GM12875 (cell line): Measurements from ENCODE around the gene GYPC.

Source experiments
- H3K4me3 ChIP-seq: one replicate; pipeline ENCODE4 v1.5.1; 2011; ENCODE audit warnings: low read depth, low read length, control low read depth
- TF ChIP-seq, protein P1 (sequence below): IDR thresholded peaks from 2 replicates; pipeline ENCODE4 v1.5.1; 2011; ENCODE audit warnings: low read depth, mild to moderate bottlenecking, control low read depth, inconsistent platforms, low read length, moderate library complexity, borderline replicate concordance; ENCODE audit not compliant: insufficient read depth

The GYPC gene

DNA sequence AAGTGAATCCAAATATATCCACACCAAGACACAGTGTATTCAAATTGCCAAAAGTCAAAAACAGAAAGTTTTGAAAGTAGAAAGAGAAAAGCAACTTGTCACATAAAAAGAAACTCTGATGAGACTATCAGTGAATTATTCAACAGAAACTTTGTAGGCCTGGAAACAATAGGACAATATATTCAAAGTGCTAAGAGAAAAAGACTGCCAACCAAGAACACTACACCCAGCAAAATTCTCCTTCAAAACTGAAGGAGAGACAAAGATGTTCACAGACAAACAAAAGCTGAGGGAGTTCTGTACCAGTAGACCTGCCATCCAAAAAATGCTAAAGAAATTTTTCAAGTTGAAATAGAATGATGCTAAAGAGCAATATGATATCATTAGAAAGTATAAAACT is 69.6 kb downstream of the GYPC start:
- TF ChIP-seq, protein P1, sequence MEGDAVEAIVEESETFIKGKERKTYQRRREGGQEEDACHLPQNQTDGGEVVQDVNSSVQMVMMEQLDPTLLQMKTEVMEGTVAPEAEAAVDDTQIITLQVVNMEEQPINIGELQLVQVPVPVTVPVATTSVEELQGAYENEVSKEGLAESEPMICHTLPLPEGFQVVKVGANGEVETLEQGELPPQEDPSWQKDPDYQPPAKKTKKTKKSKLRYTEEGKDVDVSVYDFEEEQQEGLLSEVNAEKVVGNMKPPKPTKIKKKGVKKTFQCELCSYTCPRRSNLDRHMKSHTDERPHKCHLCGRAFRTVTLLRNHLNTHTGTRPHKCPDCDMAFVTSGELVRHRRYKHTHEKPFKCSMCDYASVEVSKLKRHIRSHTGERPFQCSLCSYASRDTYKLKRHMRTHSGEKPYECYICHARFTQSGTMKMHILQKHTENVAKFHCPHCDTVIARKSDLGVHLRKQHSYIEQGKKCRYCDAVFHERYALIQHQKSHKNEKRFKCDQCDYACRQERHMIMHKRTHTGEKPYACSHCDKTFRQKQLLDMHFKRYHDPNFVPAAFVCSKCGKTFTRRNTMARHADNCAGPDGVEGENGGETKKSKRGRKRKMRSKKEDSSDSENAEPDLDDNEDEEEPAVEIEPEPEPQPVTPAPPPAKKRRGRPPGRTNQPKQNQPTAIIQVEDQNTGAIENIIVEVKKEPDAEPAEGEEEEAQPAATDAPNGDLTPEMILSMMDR: no peak
- no peak overlapping the region for H3K4me3 ChIP-seq

DNA sequence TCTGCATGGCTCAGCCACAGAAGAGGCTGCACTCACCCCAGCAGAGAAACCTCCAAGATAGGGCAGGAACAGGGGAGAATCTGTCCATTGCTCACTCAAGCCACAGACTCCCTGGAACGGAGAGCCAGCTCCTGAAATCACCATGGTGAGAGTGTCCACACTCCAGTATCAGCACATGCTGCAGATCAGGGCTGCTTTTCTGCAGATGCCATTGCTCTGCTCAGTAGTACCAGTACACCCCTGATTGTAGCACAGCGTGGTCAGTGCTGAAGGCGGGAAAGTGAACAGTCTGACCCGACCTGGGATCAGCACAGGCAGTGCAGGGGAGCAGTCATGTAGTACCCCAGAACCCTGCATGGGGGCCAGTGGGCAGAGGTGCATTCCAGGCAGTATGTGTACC is 73.9 kb downstream of the GYPC start:
- H3K4me3 ChIP-seq: no peak overlapping the region
- TF ChIP-seq, protein P1: no peak

DNA sequence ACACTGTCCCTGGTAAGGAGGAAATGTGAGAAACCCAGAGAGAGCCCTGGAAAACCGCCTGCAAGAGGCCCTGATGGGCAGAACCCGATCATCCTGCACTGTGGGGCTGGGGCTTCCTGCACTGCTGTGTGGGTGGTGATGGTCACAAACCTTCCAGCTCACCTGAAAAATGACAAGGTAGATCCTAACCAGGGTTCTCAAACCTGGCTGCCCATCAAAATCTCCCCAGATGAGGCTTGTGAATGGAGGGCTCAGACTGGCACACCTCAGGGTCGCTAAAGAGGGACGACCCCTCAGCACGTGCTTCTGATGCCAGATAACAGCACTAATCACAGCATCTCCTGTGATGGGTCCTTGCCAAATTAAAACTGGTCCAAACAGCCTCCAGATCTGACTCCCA is 74.7 kb downstream of the GYPC start:
- no peak overlapping the region for H3K4me3 ChIP-seq
- TF ChIP-seq, protein P1: no peak

DNA sequence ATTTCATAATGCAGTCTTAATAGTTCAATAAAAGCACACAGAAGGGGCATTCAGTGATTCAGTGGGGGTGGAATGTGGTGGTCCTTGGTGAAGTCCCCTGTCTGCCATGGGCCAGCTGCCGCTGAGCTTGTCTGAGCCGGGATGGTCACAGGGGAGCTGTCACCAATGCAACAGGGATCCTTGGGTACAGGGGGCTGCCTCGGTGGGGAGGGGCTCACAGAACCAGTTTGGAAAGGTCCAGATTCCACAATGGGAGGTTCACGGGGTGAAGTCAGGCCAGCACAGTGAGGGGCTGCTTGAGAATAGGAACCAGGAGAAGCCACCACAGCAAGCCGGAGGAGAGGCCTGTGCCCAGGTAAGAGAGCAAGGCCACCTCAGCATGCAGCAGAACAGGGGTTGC is 75.4 kb downstream of the GYPC start:
- TF ChIP-seq, protein P1: no peak
- no peak overlapping the region for H3K4me3 ChIP-seq

DNA sequence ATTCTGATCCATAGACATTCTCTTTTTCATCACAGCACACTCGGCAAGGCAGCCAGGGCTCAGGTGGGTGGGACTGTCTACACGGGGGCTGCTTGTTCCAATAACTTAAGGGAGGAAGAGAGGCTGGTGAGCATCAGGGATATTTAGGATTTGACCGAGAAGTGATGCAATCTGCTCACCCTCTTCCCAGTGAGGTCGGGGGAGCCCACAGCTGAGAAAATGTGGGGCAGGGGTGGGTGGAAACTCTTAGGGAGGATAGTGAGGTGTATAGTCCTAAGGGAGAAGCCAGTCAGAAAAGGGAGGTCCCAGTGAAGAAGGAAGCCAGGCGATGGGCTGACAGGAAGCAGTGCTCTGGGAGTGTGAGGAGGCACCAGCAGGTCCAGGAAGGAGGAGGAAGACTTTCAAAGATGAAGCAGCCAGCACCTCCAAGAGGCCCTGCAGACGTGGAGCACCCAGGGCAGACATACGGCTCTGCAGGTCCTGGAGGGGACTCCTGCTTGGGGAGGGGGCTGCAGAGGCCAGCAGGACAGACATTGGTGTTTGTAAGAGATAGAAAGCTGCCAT is 76.8 kb downstream of the GYPC start:
- TF ChIP-seq, protein P1: no peak

DNA sequence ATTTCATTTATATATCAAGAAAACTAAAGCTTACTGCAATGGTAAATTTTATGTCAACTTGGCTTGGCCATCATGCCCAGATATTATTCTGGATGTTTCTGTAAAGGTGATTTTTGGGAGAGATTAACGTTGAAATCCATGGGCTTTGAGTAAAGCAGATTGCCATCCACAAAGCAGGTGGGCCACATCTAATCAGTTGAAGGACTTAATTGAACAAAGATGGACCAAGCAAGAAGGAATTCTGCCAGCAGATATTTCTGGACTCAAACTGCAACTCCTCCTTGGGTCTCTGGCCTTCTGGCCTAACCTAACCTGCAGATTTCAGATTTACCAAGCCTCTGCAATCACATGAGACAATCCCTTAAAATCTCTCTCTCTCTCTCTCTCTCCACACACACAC is 77.8 kb downstream of the GYPC start:
- no peak overlapping the region for H3K4me3 ChIP-seq
- TF ChIP-seq, protein P1: no peak

More for the DNA sequence above, 76.8 kb downstream of the GYPC start:
- H3K4me3 ChIP-seq: no peak overlapping the region

DNA sequence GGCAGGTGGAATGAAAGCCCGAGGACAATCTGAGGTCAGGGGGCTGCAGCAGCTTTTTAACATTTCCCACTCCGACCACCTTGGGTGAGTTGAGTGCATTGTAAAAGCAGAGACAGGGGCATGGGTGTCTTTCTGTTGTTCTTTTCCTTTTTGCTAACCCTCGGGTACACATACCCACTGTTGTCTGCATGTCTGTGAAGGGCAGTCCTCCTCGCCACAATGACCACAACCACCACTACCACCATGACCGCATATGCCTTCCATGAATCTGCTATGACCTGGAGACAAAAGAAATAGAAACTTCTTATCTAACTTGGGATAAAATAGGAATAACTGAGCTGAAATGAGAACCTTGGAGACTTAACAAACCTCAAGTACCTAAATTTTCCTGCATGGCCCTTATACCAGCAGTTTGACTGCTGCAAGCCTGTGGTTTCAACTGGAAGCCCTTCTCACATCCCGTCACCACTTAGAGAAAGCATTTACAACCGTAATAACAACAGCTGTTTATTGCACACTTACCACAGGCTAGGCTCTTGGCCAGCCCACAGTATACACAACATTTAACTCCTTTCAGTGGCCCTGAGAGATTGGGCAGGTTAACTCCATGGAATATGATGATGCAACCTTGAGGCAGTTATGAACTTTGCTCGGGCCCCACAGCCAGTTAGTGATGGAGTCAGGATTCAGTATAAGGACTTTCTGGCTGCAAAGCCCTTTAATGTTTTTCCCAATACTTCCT is 80.3 kb downstream of the GYPC start:
- no peak overlapping the region for H3K4me3 ChIP-seq
- TF ChIP-seq, protein P1: no peak
